ENCODE measurements around the gene TXNDC2.

The TXNDC2 gene

DNA sequence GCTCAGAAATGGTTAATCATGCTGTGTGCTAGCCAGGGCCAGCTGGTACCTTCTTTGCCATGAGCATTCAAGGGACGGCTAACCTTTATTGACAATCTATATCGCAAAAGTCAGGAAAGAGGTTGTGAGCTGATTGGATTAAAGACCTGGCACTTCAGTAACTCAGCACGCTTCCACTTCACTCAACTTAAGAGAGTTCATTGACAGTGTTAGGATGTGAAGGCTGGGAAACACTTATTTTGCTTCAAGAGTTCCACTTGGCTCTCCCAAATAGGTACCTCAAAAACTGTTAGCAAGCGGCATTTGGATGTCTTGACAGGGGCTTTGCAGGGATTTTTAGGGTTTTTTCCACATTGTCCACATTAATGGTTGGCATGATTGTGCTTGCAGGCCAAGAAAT is 25.1 kb upstream of the TXNDC2 start:
- no peak for DNase-seq (ENCODE audit: low spot score)

DNA sequence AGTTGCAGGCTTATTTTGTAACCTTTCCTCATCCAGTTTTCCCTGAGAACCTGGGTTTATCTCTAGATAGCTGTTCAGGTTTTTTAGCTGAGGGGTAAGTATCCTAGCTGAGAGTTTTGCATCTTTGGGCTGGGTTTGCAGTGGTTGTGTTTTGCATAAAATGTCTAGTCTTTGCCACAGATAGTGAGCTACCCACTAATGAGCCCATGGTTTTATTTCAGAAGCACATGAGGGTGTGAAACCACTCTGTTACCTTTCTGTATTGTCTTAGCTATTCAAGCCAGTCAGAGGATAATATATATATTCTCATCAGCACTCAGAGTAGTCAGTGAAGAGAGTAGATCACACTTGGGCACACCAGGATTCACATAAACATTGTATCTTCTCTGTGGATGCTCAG is 24.6 kb upstream of the TXNDC2 start:
- no peak for DNase-seq (ENCODE audit: low spot score)

DNA sequence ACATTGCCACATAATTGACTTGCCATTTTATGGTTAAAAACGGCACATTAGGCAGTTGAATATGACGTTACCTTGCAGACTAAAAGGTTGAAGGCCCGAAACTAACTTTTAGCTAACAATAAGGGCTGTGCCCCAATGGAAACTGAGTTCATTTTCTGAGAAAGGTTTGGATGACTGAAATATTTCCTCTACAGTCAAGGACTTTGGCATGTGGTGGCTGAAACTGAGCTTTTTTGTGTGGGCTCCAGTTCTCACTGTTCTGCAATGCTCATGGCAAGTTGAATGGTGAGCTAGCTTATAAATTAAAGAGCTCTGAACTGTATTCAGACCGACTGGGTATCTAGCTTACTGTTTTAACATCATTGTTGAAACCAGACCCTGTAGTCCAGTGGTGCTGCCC is 23.8 kb upstream of the TXNDC2 start:
- DNase-seq (ENCODE audit: low spot score): no peak

DNA sequence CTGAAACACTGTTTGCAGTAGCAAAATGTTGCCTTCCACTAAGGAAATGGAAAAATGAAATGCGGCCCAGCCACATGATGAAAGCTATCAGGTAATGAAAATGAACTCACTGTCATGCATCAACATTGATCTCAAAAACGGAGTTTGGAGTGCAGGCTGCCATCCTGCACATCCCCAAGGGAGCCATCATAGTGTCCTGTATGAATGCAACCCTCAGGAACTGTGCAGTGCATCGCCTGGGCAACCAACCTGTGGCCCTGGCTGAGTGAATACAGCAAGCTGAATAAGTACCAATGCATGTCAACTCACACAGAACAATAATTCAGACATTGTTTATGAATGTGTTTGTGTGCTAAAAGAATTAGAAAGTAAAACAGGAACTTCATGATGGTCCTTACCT is 23.1 kb upstream of the TXNDC2 start:
- DNase-seq (ENCODE audit: low spot score): no peak

DNA sequence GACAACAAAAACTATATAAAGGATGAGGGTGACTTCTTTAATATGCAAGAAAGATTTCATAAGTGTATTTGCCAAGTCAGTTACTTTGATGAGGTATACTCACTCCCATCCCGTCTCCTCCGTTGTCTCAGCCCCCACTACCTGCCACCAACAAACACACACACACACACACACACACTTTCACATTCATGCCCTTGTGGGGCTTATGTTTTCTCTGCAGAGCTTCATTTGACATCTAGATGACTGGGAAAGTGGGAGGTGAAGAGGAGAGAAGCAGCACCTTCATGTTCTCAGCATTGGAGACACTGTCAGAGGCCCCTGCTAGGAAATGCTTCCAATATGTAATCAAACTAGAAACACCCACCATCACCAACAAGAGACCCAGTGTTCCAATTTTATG is 22.5 kb upstream of the TXNDC2 start:
- DNase-seq (ENCODE audit: low spot score): no peak

DNA sequence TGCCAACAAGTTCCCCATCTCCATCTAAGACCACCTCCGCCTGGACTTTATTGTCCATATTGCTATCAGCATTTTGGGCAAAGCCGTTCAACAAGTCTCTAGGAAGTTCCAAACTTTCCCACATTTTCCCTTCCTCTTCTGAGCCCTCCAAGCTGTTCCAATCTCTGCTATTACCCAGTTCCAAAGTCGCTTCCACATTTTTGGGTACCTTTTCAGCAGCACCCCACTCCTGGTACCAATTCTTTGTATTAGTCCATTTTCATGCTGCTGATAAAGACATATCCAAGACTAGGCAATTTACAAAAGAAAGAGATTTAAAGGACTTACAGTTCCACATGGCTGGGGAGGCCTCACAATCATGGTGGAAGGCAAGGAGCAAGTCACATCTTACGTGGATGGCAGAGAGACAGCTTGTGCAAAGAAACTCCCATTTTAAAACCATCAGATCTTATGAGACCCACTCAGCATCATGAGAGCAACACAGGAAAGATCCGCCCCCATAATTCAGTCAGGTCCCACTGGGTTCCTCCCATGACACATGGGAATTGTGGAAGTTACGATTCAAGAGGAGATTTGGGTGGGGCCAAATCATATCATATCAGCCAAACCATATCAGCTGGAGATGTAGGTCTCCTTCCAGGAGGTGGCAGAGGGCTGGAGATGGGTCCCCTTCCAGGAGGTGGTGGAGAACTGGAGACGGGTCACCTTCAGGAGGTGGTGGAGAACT is 19.8 kb upstream of the TXNDC2 start:
- DNase-seq (ENCODE audit: low spot score): no peak

DNA sequence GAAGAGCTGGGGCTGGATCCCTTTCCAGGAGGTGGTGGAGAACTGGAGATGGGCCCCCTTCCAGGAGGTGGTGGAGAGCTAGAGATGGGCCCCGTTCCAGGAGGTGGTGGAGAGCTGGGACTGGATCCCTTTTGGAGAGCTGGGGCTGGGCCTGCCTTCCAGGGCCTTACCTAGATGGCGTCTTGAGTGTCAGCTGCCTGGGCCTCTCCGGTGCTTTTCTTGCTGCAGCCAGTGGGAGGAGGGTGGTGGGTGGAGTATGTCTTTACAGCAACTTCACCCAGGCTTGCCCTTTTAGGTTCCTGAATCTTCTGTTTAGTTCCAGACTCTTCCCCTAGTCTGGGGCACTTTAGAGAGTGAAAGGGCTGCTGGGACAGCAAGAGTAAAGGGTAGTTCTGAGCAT is 19.1 kb upstream of the TXNDC2 start:
- DNase-seq (ENCODE audit: low spot score): no peak

DNA sequence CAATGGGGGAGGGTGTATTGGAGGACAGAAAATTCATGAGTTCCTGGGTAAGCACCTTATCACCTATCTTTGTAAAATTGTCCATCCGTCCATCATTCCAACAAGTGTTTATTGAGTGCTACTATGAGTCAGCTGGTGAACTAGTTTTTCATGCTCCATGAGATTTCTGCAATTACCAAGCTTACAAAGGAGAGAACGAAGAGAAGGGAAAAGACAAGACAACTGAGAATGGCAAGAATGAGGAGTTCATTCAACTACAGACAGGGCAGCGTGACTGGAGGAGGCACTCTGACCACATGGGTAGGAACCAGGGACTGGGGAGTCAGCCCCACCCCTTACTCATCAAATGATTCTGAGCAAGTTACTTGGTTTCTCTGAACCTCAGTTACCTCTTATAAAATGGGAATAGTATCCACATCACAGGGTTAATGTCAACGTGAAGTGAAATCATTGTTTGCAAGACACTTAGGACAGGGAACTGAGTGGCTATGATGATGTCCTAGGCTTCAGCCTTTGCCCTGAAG is 18.6 kb upstream of the TXNDC2 start:
- no peak for DNase-seq (ENCODE audit: low spot score)

DNA sequence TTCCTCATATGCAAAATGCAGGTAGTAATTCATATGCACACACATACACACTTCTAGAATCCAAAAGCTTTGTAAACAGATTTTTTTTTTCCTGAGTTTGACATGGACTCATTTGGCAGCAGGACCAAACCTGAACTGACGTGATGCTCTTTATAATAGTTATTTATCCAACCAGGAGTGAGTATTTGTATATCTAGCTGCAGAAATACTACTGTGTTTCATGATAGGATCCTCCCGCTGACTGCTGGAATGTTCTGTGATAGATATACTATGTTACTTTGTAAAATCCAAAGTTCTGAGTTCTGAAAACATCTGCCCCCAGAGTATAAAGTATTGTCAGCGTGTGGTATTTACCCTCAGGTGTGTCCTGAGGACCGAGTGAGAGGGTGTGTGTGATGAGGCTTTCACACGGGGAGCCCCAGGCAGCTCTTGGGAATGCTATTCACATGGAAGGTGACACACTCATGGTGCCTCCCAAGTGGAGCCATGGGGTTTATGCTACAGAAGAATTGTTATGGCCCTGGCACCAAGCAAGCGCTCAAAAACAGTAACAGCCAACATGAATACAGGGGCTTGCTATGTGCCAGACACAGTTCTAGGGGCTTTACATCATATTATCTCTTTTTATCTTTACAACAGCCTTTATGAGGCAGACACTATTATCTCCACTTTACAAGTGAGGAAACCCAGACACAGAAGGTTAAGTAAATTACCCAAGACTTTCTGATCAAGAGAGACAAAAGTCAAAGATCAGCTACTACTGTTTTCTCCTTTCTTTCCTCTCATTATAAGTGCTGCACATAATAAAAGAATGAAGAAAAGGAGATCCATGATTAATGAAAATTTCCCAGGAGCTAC is 16.7 kb upstream of the TXNDC2 start:
- DNase-seq (ENCODE audit: low spot score): no peak

DNA sequence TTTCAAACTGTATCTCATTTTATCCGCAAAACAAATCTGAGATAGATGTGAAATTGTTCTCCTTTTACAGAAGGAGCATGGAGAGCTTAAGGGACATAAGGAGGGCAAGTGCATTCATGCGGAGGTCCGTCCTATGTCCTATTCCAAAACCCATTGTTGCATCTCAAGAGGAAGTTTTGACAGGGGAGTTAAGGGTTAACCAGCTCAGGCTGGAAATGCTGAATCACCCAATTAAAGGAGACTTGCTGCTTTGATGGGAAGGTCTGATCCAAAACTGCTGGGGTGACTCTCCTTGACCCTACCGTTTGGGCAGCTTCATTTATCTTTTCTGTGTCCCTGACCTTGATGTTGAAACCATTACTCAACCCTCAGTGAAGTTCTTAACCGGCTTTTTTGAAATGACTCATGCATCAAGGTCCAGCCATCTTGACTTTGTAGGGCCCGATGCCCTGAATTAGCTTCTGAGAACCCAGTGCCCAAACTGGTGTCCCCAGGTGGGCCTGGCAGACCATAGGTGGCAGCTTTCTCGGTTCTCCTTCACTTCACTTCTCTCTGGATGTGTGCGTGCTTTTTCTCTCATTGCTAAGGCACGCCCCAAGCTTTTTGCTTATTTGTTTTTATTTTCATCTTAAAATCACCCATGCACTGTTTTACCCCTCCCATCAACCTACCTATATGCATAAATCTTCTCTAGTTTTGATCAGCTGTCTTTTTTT is 15.9 kb upstream of the TXNDC2 start:
- DNase-seq (ENCODE audit: low spot score): peak; percentile 46

DNA sequence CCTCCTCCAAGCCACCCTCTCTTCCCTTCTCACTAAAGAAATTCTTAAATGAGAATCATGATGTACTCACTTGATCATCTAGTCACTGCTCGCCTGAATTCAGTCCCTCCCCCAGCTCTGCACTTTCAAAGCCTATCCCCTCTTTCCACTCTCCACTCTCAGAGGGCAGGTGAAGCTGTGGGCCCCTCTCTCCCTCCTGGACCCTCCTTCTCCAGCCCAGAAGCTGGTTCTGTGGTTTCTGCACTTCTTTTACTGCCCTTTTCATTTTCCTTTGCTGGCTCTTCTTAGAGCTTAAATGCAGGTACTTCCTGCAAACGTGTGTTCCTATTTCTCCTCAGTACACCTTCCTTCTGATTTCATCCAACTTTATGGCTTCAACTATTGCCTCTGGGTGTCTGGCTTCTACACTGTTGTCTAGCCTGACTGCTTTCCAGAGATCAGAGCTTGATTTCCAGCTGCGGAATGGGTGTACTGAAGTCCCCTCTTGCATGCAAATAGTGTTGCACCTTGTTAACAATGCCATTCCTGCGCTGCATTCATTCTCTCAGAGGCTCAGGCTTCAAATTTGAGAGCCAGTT is 15.3 kb upstream of the TXNDC2 start:
- no peak for DNase-seq (ENCODE audit: low spot score)

DNA sequence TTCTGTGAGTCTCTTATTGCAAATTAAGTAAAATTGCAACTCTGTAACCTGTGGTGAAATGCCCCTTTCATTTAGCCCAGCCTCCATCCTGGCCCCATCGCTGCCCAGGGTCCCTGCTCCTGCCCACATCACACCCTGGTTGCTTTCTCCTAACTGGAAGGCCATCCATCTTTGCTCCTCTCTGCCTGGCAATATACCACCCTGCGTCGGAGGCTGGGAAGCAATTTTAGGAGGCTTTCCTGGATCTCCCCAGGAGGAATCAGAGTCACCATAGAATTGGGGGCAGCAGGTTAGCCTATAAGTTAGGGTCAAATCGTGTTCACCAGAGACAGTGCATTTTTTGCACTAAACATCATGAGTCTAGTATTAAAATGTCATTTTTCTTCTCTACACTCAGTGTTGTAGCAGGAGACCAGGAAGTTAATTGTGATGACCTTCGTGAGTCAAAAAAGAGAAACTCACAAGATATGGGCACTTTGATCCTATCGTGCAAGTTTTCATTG is 14.5 kb upstream of the TXNDC2 start:
- no peak for DNase-seq (ENCODE audit: low spot score)

DNA sequence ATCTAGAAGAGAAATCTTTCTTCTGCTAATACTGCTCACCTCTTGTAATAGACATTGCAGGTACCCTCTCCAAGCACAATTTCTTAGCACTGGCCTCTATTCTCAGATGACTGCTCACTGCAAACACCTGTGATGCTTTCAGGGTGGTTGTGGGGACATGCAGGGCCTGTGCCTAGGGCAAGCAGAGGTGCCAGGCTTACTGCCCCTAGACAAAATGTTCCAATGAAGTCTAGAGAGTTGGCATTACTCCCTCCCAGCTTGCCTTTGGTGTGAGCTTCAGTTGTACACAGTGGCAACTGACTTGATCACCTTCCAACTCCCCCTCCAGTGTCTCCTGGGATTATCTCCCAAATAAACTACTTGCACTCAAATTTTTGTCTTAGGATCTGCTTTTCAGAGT is 12.9 kb upstream of the TXNDC2 start:
- DNase-seq (ENCODE audit: low spot score): no peak

DNA sequence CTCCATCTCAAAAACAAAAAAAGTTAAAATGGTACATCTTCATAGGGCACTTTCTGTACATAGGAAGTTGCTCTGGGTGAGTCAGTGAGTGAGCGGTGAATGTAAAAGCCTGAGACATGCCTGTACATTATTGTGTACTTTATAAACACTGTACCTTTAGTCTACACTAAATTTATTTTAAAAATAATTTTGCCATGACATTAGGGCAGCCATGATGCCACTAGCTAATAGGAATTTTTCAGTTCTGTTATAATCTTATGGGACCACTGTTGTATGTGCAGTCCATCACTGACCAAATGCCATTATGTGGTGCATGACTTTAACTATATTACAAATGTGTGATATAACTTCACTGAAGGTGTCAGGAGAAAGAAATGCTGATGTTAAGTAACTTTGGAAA is 11.0 kb upstream of the TXNDC2 start:
- DNase-seq (ENCODE audit: low spot score): no peak

DNA sequence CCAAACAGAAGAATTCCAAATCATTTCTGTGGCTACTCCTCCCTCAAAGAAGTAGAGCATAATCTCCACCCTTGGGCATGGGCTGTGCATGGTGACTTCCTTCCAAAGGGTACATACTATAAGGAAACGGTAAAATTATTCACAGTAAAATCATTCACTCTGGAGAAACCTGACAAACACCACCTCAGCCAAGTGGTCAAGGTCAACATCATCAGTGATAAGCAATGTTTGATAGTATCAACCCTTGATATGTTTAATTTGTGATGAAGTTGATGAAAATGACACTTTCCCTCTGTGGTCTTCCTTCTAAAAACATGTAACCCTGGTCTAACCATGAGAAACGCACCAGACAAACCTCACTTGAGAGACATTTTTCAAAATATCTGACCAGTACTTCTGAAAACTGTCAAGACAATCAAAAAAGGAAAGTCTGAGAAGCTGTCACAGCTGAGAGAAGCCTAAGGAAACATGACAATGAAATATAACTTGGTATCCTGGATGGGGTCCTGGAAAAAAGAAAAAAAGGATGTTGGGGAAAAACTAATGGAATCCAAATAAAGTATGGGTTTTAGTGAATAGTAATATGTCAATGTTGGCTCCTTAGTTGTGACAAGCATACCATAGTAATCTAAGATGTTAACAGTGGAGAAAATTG is 9.4 kb upstream of the TXNDC2 start:
- DNase-seq (ENCODE audit: low spot score): no peak

DNA sequence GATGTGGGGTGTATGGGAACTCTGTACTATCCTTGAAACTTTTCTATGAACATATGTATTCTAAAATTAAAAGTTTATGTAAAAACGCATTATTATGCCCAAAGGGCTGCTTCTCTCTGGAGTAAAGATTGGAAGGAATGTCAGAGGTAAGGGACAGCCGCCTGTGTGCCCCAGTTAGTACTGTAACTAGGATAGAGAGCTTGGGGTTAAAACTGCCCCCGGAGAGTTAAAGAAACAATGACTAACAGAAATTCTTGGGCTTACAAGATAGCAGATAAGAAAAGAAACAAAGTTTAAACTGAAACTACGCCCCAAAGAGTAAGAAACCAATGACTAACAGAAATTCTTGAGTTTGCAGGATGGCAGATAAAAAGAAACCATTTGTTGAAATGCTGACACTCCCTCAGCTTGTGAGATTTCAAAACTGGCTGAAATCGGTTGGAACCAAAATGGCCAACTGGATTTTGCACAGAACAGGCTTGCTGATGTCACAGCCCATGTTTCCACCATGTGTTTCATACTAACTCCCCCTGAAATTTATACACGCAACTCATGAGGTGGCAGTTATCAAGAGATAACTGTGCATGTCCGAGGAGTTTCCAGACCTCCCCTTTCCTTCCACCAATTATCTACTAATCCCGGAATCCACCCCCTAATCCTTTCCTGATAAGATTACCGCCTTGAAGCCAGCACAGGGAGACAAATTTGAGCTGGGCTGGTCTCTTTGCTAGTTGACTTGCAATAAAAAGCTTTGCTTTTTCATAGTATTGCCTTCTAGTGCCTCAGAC is 8.7 kb upstream of the TXNDC2 start:
- DNase-seq (ENCODE audit: low spot score): peak; percentile 18

DNA sequence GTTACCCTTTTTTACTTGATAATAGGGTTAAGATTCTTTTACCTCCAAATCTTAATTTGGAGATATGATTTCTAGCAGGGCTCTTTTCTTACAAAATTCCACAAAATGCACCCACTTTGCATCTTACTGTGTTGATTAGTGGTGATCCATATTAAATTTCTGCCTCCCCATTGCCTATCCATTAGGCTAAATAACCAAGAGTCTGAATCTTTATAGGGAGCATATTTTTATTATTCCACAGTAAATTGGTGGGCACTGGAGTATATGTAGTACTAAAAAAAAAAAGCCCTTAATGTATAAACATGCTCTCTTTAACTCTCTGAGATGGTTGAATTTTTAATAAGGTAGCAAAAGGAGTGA is 8.1 kb upstream of the TXNDC2 start:
- DNase-seq (ENCODE audit: low spot score): no peak

DNA sequence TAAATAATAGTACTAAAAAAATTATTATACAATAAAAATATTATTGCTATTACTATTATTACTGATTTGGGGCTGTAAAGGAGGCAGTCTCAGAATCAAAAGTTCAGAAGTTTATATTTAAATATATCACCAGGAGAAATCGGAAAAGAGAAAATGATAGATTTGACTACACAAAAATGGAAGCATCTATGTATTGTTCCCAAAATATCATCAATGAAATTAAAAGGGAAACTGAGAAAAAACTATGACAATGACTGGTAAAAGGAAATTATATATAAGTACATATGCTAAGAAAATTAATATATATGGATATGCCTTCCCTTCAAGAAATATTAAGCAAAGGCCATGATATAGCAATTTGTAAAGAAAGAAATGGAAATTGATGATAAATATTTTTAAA is 7.7 kb upstream of the TXNDC2 start:
- no peak for DNase-seq (ENCODE audit: low spot score)

DNA sequence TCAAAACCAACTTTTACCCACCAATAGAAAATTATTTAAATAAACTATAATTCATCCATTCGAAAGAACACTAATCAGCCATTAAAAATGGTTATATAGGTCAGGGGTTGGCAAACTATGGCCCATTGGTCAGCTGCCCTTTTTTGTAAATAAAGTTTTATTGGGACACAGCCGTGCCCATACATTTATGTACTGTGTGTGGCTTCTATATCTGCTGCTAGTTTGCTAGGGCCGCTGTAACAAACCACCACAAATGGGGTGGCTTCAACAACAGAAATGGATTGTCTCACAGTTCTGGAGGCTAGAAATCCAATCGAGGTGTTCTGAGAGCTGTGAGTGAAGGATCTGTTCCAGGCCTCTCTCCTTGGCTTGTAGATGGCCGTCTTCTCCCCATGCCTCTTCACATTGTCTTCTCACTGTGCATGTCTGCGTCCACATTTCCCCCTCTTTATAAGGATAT is 7.0 kb upstream of the TXNDC2 start:
- DNase-seq (ENCODE audit: low spot score): no peak

DNA sequence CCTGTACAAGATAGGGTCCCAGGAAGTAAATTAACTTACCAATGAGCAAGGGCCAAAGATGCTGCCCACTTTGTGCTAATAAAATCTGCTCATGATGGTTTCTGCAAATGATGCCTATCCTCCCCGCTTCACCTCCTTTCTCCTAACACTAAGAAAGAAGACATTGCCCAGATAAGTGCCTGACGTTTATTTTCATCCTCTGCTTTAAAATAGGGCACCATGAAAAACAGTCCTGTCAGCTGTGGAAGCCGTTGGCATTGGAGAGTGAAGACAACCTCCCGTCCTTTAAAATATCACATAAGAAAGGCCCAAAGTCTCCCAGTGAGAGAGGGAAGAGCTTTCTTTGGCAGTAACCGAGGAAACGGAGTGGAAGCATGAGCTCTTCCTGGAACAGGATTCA is 1.7 kb upstream of the TXNDC2 start:
- DNase-seq (ENCODE audit: low spot score): no peak
